AG04449 (cell line): ENCODE results near the gene LAYN.

Experiments
- CTCF ChIA-PET: fragments of 350-600 bp; formaldehyde crosslinking; extraction: SDS; loops from one replicate; lab custom pipeline; 2021; ENCODE audit warnings: antibody characterized with exemption; lab: Yijun Ruan, JAX
- POLR2A ChIA-PET: fragments of 400-600, 350-600 bp; formaldehyde crosslinking; extraction: SDS; loops from one replicate; lab custom pipeline; 2020; ENCODE audit warnings: antibody characterized with exemption, inconsistent platforms; lab: Yijun Ruan, JAX
- DNase-seq: peaks from one replicate; pipeline ENCODE4 v3.0.0-alpha.2; 2010; ENCODE audit warnings: low read depth, low spot score
- H3K4me3 ChIP-seq: 2 replicates; pipeline ENCODE4 v1.5.1; 2011; ENCODE audit warnings: low read depth, mild to moderate bottlenecking, control low read depth, low read length
- CTCF ChIP-seq: IDR thresholded peaks from one replicate; pipeline ENCODE4 v1.5.1; 2011; ENCODE audit warnings: mild to moderate bottlenecking, moderate library complexity, low read length, control low read depth, inconsistent platforms; ENCODE audit not compliant: insufficient read depth; ENCODE audit errors: missing control alignments

The LAYN gene

GRCh38 chr11:111520560-111520959, 20.0 kb upstream of the LAYN start:
- no peak overlapping the region for H3K4me3 ChIP-seq
- ChIA-PET CTCF (no interaction called here), POLR2A (no interaction called here)
- no peak for TF ChIP-seq CTCF
- DNase-seq, result no peak

- POLR2A ChIA-PET, result interaction anchor here (0.6 kb wide), 1 partner anchor 58 kb away, joined by 3 read pairs; no protein-coding TSS in a partner anchor
- TF ChIP-seq CTCF, result no peak
- no peak overlapping the region for H3K4me3 ChIP-seq
- CTCF ChIA-PET, result no interaction called here
- no peak for DNase-seq
Observed at GRCh38 chr11:111521135-111521534, 19.4 kb upstream of the LAYN start.

- no peak for DNase-seq
- no peak for TF ChIP-seq CTCF
- ChIA-PET POLR2A (no interaction called here), CTCF (no interaction called here)
- no peak overlapping the region for H3K4me3 ChIP-seq
Observed at GRCh38 chr11:111522426-111522825, 18.1 kb upstream of the LAYN start.

- H3K4me3 ChIP-seq, result no peak overlapping the region
- TF ChIP-seq CTCF, result no peak
- POLR2A ChIA-PET, result no interaction called here
- CTCF ChIA-PET, result no interaction called here
- DNase-seq, result no peak
Observed at GRCh38 chr11:111523343-111523742, 17.2 kb upstream of the LAYN start.

GRCh38 chr11:111524056-111524455, 16.5 kb upstream of the LAYN start:
- ChIA-PET POLR2A (no interaction called here), CTCF (no interaction called here)
- DNase-seq, result no peak
- no peak for TF ChIP-seq CTCF
- H3K4me3 ChIP-seq, result no peak overlapping the region

- CTCF ChIA-PET, result interaction anchor here (1.2 kb wide), 1 partner anchor 71 kb away, joined by 3 read pairs; no protein-coding TSS in a partner anchor
Observed at GRCh38 chr11:111525456-111525855, 15.1 kb upstream of the LAYN start.

More at GRCh38 chr11:111525456-111525855, 15.1 kb upstream of the LAYN start:
- no peak for DNase-seq
- no peak for TF ChIP-seq CTCF
- POLR2A ChIA-PET, result no interaction called here
- H3K4me3 ChIP-seq, result no peak overlapping the region
